Ishikawa (cell line): Measurements from ENCODE around the gene RNU6-9.

Source experiments
- RAD21 ChIP-seq: IDR thresholded peaks from 2 replicates; pipeline ENCODE4 v1.6.1; 2012; ENCODE audit warnings: low read depth
- TAF1 ChIP-seq: IDR thresholded peaks from 2 replicates; pipeline ENCODE4 v1.6.1; 2012; ENCODE audit warnings: low read depth, mild to moderate bottlenecking
- TF ChIP-seq, protein P1 (sequence below): IDR thresholded peaks from 2 replicates; pipeline ENCODE4 v1.6.1; 2012

DNA sequence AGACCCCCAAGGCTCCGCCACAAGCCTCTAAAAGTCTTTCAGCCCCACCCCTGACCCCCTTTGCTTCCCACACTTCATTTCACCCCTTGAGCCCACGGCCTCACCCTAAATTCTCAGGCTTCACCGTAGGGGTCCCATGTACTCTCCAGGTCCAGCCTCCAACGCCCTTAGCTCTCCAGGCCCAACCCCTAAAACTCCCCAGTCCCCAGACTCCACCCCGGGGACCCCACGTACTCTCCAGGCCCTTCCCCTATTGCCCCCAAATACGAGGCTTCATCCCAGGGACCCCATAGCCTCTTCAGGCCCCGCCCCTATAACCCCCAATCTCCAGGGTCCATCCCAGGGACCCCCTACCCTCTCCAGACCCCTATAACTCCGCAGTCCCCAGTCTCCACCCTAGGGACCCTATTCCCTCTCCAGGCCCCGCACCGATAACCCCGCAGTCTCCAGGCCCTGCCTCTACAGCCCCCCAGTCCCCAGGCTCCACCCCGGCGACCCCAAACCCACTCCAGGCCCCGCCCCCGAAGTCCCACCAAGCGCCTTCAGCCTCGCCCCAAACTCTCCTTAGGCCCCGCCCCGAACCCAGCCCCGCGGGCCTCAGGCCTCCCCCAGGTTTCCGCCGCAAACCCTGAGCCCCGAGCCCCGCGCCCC, 916 bp upstream of the RNU6-9 start:
- TF ChIP-seq TAF1 = no peak
- TF ChIP-seq, protein P1, sequence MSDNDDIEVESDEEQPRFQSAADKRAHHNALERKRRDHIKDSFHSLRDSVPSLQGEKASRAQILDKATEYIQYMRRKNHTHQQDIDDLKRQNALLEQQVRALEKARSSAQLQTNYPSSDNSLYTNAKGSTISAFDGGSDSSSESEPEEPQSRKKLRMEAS = no peak
- TF ChIP-seq RAD21 = no peak
